GM12801 (cell line): ENCODE measurements around the gene EIF2D.

Source experiments
- TF ChIP-seq, protein P1 (sequence below): IDR thresholded peaks from one replicate; pipeline ENCODE4 v1.5.1; 2011; ENCODE audit warnings: control low read depth; ENCODE audit not compliant: insufficient read length; ENCODE audit errors: extremely low read depth

Gene EIF2D

DNA sequence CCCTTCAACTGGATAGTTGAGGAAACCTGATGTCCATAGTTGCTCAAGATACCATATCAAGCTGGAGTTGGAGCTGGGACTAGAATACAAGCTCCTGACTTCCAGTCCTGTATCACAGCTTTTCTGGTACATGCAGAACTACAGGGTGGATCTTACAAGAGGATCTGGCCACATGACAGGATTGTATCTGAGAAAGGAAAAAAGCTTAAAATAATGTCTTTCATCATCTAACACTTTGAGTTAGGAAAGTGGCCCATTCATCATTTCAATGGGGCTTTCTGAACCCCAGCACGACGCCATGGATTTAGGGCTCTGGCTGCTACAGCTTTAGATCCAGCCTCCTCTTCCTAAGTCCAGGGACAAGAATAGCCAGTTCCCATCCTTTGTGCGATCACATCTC, 58.1 kb downstream of the EIF2D start:
- TF ChIP-seq, protein P1, sequence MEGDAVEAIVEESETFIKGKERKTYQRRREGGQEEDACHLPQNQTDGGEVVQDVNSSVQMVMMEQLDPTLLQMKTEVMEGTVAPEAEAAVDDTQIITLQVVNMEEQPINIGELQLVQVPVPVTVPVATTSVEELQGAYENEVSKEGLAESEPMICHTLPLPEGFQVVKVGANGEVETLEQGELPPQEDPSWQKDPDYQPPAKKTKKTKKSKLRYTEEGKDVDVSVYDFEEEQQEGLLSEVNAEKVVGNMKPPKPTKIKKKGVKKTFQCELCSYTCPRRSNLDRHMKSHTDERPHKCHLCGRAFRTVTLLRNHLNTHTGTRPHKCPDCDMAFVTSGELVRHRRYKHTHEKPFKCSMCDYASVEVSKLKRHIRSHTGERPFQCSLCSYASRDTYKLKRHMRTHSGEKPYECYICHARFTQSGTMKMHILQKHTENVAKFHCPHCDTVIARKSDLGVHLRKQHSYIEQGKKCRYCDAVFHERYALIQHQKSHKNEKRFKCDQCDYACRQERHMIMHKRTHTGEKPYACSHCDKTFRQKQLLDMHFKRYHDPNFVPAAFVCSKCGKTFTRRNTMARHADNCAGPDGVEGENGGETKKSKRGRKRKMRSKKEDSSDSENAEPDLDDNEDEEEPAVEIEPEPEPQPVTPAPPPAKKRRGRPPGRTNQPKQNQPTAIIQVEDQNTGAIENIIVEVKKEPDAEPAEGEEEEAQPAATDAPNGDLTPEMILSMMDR, result no peak

- TF ChIP-seq, protein P1, result no peak
Observed at GRCh38 chr1:206551986-206552326, 60.3 kb downstream of the EIF2D start.

DNA sequence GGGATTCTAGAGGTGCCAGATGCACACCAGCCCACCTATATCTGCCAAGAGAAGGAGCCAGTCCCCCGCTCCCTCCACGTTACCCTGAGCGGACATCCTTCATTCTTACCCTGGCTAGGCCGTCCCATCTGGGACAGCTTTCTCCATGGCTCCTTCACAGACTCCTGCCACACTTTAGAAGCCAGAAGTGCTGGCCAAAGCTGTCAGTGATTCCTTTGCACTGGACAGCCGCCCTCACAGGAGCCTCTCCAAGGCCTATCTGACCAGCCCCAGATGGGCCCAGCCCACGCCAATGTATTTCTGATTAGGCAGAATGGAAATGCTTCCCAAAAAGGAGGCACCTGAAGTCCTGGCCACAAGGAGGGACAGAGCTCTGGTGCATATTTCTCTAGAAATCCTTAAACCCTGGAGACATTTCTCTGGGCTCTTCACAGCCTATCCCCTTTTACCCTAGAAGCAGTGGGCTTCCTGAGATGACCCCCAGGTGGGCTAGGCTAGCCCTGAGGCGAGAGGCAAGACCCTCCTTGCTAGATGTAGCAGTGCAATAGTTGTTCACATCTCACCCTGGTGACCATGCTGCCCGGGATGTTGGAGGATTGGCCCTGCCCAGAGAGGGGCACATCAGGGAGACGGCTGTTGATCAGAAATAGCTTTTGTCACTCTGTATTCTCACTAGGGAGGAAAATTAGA, 60.8 kb downstream of the EIF2D start:
- TF ChIP-seq, protein P1, result no peak

- TF ChIP-seq, protein P1, result no peak
Observed at GRCh38 chr1:206550446-206550845, 61.8 kb downstream of the EIF2D start.

GRCh38 chr1:206547104-206547503, 65.2 kb downstream of the EIF2D start:
- TF ChIP-seq, protein P1, result no peak

DNA sequence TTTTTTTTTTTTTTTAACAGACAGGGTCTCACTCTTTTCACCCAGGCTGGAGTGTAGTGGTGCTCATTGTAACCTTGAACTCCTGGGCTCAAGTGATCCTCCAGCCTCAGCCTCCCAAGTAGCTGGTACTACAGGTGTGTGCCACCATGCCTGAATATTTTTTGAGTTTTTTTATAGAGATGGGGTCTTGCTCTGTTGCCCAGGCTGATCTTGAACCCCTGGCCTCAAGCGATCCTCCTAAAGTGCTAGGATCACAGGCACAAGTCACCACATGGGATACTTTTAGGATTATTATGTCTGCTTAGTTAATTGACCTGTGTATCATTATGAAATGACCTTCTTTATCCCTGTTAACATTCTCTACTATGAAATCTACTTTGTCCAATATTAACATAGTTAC, 66.9 kb downstream of the EIF2D start:
- TF ChIP-seq, protein P1, result no peak

DNA sequence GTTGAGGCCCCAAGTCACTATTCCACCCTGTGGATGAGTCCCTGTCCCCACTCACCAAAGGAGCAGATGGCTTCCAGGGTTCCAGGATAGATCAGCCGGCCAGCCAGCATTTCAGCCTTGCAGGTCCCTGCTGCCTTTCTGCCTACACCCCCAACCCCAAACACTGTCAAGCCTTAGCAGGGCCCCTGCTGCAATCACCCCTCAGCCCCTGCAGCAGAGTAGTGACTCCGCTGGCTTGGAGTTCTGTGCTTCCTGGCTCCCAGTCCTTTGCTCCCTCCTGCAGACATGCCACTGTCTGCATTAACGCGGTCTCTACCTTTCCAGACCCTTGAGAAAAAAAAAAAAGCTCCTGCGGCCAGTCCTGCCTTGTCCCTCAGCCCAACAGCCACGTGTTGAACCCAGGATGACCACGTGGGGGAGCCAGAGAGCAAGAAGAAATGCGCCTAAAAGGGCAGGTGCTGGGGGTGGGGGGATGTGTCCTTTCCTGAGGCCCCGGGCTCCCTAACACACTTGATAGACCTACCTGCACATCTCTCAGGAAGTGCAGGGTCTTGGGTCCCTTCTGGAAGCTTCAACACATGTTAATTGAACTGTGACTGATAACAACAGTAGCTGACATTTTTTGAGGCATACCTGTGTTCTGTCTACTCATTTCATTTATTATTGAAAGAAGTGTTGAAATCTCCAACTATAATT, 67.6 kb downstream of the EIF2D start:
- TF ChIP-seq, protein P1, result no peak
